ENCODE data around the gene ROPN1L.
"Not testable (repeated sequence)": the region's sequence is repeated elsewhere in the genome, so short reads cannot be mapped to it uniquely, and the experiment has no call there.

The ROPN1L gene

DNA sequence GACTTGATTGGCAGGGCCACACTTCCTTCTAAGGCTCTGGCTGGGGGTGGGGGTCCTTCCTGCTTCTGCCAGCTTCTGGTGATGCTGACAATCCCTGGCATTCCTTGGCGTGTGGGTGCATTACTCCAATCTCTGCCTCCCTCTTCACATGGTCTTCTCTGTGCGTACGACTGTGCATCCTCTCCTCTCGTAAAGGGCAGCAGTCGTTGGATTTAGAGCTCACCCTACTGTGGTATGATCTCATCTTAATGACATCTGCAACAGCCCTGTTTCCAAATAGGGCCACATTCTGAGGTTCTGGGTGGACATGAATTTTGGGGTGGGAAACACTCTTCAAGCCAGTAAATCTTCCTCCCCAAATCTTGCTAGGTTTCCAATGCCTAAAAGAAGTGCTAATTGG lies 36.8 kb downstream of the ROPN1L start:
- no peak for DNase-seq (ENCODE audit: low read depth)

DNA sequence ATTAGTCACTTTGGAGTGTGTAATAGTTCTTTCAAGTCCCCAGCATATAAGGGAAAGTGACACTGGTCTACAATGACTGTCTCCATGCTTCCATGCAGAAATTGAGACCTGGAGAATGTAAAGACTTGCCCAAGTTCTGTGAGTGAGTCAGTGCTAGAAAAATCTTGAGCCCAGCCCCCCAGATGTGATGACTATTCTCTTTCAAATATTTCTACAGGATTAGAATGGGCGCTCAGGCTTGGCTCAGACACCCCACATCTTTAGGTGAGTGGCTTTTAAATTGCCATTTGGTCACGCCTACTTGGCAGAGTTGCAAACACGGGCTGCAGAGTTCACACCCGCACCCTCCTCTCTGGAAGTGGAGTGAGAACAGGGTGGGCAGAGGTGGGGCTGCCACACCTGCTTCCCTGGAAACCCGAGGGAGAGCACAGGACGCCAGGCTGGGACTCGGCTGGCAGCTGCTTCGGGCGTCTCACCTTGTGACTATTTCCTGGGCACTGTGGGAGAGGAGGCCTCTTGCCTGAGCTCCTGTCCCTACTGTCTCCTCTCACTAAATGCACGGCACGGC lies 37.6 kb downstream of the ROPN1L start:
- no peak for DNase-seq (ENCODE audit: low read depth)

DNA sequence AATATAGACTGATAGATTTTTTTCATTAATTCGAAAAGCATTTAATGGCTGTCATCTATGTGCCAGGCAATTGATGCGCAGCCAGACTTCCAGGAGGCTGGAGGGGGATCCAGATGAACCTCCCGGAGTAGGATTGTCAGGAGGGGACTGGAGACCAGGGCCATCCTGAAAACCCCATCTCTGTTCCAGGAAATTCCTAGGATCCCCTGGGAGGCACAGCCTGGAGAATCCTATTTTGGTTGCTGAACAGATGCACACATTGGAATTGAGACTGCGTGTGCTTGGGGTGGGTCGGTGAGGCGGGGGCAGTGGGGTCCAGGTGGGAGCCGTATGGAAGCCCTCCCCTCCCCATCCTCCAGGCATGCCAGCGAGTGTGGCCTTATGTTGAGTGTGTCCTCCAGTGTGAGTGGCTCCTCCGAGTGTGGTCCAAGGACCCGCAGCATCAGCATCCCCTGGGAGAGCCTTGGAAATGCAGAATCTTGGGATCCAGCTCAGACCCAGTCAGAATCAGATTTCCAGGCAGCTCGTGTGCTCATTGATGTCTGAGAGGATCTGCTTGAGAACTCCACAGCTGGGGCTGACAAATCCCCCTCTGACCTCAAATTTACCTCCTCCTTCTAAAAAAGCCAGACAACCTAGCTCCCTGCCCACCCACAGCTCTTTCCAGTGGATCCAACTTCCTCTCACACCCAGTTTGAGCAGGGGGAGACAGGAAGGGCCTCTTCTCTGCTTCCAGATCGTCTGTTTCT lies 38.7 kb downstream of the ROPN1L start:
- DNase-seq (ENCODE audit: low read depth): no peak

DNA sequence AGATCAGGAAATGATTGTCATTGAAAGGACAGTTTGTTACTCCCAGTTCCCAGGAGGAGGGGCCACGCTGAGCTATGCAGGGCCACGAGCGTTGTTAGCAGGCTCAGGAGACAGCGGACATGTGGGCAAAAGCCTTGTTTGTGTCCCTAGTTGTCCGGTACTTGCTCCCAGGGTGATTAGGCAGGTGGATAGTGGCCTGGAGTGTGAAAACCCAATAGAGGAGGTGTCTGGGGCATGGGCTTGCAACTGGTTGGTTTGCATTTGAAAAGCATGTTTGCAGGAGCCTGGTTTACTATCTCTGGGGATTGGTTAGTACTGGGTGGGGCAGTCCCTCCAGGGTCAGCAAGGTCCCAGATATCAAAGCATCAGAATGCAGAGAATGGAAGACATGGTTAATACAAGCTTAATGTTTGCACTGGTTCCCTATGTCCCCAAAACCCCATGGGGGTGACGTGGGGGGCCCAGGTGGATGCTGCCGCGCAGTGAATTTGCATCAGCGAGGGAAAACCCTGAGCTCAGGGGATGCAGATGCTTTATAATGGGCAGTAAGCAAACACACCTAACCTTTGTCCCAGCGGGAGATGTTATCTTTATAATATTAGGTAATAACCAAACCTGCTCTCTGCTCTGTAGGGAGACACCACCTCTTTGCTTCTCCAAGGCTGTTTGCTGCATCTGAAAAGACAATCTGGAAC lies 39.7 kb downstream of the ROPN1L start:
- no peak for DNase-seq (ENCODE audit: low read depth)

DNA sequence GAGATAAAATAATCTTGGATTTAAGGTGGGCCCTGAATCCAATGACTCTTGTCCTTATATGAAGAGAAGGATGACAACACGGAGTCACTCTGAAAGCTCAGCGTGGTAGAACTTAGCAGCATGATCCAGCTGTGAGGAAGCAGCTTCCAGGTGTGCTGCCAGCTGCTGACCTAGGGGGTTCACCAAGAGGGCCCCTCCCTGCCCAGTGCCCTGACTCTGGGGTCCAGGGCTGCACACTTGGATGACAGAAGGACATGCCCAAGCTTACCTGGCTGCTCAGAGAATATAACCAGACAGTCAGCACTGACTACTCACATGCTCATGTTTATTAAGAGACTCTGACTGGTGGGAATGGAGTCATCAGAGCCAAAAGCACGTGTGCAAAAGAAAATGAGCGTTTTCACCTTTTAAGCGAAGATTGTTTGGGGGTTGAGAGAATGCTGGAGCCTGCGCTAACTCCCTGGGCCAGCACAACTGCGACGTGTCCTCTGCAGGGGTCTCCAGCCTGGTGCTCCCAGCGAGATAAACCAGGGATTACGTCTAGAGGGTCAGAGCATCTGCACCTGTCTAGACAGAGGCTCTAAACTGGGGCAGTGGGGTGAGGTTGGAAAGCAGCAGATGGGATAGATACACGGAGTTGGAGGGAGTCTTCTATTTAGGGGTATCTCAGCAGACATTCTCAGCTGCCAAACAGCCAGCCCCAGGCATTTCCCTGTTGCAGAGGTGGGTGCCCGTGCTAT lies 41.3 kb downstream of the ROPN1L start:
- no peak for DNase-seq (ENCODE audit: low read depth)

DNA sequence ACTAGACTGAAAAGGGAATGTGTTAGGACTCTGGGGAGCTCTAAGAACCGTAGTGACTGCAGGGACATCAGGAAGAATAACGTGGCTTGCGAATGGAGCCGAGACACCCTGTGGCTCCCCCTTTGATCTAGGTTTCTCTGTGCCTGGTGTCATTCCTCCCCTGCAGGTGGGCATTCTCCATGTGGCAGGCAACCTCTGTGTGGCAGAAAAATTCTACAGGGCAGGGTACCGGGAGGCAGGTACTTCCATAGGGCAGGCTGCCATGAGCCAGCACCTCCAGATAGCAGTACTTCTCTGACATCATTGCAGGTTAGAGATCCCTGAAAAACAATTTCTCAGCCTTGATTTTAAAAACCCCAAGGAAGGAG lies 43.1 kb downstream of the ROPN1L start:
- DNase-seq (ENCODE audit: low read depth): no peak

DNA sequence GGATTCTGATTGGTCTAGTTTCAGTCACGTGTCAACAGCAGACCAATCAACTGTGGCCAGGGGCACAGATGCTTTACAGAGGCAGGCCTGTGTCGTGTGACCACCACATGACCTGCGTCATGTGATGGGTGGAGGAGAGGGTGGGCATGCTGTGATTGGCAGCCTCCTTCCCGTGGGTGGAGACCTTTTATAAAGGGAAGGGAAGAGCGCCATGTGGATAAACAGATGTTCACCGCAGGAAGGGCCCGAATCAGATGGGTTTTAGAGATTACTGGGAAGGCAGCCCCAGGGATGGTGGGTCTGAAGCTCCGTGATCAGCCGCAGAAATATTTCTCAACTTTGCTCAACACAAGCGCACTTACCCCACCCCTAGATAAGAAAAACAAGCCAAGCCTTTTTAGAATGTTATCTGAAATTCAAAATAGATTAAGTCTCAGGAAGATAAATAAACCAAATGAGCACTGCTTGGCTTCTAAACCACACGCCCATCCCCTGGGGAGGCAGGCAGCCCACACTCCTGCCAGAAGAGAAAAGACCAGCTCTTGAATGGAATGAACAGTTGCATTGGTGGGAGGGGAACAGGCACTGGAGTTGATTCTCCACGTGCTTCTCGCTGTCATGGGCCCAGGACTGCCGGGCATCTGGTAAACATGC lies 43.6 kb downstream of the ROPN1L start:
- DNase-seq (ENCODE audit: low read depth): no peak

DNA sequence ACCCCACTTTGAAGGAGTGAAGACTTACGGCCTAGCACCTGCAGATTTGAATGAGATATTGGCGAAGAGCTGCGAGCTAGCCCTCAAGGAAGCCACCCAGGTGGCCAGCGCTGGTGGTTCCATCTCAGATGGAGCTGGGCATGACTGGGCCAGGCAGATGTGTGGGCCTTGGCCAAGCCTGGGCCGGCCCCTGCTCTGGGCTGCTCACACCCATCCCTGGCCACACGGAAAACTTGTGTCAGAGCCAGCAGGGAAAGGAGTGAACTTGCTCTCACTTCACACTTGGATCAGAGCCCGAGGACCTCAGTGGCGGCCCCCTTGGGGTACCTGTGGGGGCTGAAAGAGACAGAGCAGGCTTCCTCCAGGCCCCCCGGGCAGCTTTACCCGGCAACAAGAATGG lies 44.2 kb downstream of the ROPN1L start:
- no peak for DNase-seq (ENCODE audit: low read depth)

DNA sequence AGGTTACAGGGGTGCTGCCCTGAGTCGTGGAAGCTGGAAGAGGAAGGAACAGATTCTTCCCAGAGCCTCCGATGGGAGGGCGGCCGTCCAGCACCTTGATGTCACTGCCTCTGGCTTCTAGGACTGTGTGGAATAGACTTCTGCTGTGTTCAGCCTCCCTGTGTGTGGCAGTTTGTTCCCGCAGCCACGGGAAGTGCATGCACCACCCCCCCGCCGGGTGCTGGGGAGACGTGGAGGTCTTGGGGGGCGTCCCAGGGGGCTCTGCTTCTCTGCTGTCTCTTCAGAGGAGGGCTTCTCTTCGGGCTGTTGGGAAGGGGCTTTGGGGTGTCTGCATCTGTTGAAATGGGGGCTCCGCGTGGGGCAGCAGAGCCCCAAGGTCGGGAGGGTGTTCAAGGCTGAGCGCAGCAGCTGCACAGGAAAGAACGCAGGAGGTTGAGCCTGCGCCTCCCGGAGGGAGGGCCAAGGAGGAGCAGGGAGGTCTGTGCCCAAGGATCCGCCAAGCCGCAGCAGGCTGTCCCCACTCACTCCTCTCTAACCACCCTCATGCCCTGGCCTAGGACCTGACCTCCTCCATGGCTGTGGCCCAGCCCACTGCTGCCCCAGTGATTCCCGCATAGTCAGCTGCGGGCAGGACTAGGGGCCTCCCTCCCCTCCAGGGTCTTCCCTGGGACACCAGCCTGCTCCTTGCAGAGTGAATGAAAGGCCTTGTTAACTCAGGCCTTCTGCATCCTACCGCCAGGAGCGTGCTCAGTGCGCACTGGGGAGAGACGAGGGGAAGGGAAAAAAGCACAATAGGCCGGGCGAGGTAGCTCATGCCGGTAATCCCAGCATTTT lies 45.0 kb downstream of the ROPN1L start:
- DNase-seq (ENCODE audit: low read depth): no peak

DNA sequence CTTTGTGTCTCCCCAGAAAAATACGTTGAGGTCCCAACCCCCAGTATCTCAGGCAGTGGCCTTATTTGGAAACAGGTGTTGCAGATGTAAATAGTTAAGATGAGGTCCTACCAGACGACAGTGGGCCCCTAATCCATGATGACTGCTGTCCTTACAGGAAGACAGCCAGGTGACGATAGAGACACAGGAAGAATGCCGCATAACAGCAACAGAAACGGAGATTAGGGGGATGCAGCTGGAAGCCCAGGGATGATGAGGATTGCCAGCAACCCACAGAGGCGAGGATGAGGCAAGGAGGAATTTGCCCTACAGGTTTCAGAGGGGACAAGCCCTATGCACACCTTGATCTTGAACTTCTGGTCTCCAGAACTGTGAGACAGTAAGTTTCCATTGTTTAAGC lies 46.5 kb downstream of the ROPN1L start:
- DNase-seq (ENCODE audit: low read depth): no peak

DNA sequence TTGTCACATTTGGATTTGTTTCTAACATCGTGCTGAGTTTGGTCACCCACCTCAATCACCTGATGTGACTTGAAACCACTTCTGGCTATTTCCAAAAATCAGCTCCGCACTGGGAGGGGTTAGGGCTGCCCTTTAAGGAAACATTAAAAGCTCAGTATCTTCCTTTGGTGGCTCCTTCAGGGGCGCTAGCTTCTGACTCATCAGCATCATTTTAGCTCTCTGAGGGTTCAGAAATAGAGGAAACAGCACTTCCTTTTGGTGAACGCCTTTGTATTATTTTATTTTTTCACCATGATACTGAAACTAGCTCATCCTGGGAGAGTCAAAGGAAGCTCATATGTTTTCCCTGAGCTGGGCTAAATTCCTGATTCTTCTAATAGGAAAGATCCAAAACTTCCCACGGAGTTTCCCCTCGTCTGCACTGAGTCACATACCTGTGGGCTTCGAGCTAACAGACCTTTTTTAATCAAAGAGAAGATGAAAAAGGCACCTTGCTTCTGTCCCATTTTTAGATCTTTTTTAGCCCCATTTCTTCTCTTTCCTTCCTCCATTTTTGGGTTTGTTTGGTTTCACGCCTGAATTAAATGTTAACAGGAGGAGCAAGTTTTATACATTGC lies 48.2 kb downstream of the ROPN1L start:
- no peak for DNase-seq (ENCODE audit: low read depth)

DNA sequence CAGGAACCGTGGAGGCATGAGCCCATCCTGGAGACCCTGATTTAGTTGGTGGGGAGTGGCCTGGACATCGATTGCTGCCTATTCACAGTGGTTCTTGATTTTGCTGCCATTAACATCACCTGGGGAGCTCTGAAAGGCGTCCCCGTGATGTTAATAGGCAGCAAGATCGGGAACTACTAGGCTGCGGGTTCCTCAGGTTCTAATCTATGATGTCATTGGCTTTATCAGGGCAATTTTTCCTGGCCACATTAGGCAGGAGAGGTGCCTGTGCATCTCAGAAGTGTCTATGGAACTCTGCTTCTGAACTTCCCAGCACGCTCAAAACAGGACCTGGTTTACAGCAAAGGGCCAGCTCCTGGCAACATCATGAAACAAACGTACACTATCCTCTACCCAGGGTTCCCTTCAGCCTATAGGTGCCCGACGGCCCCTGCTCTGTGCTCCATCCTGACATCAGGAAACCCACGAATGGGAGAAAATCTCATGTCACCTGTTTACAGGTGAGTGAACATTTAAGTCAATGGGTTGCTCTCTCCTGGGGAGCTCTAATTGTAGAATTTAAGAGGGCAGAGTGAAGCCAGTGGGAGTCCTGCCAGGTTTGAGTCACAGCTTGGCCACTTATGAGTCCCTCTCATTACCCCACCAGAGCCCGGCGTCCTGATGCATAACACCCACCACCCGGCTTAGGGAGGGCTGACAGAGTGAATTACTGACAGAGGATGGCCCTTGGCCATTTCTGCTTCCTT lies 49.4 kb downstream of the ROPN1L start:
- DNase-seq (ENCODE audit: low read depth): no peak

DNA sequence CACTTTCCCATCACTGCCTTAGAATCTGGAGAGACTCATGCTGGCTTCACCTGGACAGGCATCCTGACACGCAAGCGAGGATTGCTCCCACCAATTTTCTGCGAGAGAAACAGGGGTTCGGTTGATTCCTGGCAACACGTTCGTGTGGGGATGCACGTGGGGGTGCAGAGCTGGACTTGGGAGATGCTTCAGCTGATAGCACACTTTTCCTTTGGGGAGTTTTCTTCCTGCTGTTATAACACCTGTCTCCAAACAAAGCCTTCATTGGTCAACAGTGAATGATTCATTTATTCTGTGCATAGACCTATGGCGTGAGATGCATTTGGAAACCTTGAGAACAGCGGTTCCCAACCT lies 50.0 kb downstream of the ROPN1L start:
- DNase-seq (ENCODE audit: low read depth): no peak

DNA sequence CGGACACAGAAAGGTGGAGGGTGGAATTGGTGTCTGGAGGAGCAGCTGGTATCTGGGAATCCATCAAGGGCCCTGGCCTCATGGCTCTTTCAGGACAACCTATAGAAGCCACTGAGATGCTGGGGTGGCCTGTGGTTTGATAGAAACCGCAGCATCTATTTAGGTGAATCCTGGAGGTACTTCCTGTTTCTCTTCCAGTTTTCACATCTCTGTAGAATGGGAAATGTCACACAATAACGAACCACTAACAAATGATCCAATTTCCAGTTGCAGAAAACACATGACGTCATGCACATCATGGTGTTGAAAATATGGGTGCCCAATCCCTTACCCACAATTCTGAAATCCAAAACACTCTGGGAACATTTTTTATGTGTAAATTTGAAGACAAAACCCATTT lies 52.2 kb downstream of the ROPN1L start:
- DNase-seq (ENCODE audit: low read depth): no peak

DNA sequence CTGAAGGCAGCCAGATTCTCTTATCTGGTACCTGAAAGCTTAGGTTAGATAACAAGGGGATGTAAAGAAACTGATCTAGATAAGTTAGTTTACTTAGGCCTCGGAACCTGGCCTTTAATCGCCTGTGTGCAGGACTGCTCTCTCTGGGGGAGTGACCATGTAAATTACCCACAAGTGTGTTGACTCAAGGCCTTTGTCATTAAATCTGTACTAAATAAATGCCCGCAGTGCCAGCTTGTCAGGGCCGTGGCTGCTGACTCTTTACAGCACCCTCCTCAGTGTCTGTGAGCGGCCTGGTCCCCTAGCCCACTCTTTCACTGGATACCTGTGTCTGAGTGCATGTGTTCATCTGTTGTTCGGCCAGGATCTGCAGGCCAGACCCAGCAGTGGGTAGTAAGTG lies 52.8 kb downstream of the ROPN1L start:
- DNase-seq (ENCODE audit: low read depth): not testable (repeated sequence)

DNA sequence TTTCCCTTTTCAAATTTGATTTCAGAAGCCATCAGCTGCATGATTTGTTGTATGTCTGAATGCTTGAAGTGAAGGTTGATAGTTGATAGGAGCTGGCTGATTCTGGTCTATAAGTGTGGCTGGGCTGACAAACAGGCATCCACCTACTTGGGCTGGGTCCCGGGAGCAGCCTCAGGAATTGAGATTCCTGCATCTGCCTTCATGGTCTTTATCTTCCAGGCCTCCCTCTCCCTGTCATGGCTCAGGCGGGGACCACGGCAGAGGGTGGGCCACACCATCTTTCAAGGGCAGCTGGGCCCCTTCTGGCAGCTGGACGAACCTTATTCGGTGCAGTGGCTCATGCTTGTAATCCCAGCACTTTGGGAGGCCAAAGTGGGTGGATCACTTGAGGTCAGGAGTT lies 55.9 kb downstream of the ROPN1L start:
- no peak for DNase-seq (ENCODE audit: low read depth)

DNA sequence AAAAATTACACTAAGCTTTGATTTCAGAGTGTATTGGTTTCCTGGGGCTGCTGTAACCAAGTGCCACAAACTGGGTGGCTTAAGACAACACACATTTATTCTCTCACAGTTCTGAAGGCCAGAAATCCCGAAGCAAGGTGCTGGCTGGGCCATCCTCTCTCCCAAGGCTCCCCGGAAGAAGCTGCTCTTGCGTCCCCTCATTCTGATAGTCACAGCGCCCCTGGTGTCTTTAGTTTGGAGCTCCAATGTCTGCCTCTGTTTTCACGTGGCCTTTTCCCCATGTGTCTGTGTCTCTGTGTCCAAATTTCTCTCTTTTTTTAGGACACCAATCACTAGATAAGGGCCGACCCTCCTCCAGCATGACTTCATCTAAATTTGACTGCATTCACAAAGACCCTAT lies 56.7 kb downstream of the ROPN1L start:
- no peak for DNase-seq (ENCODE audit: low read depth)

DNA sequence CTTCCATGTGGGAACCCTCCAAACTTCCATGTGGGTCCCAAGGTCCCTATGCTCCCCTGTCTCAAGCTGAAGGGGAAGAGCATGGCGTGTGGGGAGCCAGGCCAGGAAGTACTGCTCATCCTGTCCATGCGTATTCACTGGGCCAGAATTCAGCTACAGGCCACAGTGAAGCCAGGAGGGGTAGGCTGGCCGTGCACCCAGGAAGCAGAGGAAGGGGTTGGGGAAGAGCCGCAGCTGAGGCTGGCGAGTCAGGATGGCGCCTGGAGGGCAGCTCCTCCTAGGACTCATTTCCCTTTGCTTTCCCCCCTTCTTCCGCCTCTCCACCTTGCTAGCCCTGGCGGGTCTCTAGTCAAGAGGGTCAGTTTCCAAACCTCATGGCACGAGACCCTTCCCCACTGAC lies 57.4 kb downstream of the ROPN1L start:
- no peak for DNase-seq (ENCODE audit: low read depth)

DNA sequence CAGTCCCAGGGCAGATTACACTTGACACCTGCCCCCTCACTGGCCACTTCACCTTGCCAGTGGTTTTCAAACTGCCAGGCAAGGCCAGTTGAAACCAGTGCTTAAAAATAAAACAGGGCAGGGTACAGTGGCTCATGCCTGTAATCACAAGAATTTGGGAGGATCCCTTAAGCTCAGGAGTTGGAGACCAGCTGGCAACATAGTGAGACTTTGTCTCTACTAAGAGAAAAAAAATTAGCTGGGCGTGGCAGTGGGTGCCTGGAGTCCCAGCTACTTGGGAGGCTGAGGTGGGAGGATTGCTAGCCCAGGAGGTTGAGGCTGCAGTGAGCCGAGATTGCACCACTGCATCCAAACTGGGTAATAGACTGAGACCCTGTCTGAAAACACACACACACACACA lies 58.1 kb downstream of the ROPN1L start:
- no peak for DNase-seq (ENCODE audit: low read depth)

DNA sequence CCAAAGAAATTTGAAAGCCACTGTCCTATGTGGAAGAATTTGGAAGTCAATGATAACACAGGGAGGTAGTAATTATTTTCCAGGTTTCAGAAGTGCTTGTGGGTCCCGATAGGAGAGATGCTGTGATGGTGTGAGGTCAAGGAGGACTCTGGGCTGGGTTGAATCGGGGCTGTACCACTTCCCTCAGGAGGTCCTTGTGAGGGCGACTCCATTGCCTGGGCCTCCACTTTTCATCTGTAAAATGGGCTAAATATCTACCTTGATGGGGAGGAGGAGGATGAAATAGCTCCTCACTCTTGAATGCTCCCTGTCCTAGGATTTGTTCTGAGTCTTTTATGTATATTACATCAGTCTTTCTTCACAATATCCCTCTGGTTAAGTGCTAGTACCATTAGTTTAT lies 59.0 kb downstream of the ROPN1L start:
- DNase-seq (ENCODE audit: low read depth): no peak

Data from activated T-cell treated with anti-CD3 and anti-CD28 coated beads for 24 hours (primary cell).